GM15510 (cell line): ENCODE results near the gene C12orf42.

Experiments used
- POLR2A ChIP-seq: IDR thresholded peaks from 3 replicates; pipeline ENCODE4 v1.6.1; 2011; ENCODE audit warnings: borderline replicate concordance; ENCODE audit not compliant: insufficient read length; ENCODE audit errors: extremely low read depth

The C12orf42 gene

GRCh38 chr12:103495469-103496456 is at the start of gene C12orf42:
C12orf42 (minus strand) TSS chr12:103495968; CDS start chr12:103478426, 17,542 bp downstream.
- TF ChIP-seq POLR2A: no peak

- TF ChIP-seq POLR2A: no peak
These were observed 46.3 kb upstream of the C12orf42 start for GRCh38 chr12:103542078-103542477.

GRCh38 chr12:103540319-103540718 is 44.6 kb upstream of the C12orf42 start:
- TF ChIP-seq POLR2A: no peak

GRCh38 chr12:103538397-103538796 is 42.6 kb upstream of the C12orf42 start:
- no peak for TF ChIP-seq POLR2A

- TF ChIP-seq POLR2A: no peak
These were observed 34.7 kb upstream of the C12orf42 start for GRCh38 chr12:103530307-103531066.

GRCh38 chr12:103529306-103529705 is 33.5 kb upstream of the C12orf42 start:
- no peak for TF ChIP-seq POLR2A

GRCh38 chr12:103524238-103524875 is 28.6 kb upstream of the C12orf42 start:
- no peak for TF ChIP-seq POLR2A

GRCh38 chr12:103523771-103524170 is 28.0 kb upstream of the C12orf42 start:
- no peak for TF ChIP-seq POLR2A

- no peak for TF ChIP-seq POLR2A
These were observed 25.0 kb upstream of the C12orf42 start for GRCh38 chr12:103520686-103521215.

GRCh38 chr12:103519632-103520031 is 23.9 kb upstream of the C12orf42 start:
- TF ChIP-seq POLR2A: no peak

- no peak for TF ChIP-seq POLR2A
These were observed 23.1 kb upstream of the C12orf42 start for GRCh38 chr12:103518899-103519298.

GRCh38 chr12:103517161-103517560 is 21.4 kb upstream of the C12orf42 start:
- no peak for TF ChIP-seq POLR2A

GRCh38 chr12:103515341-103515740 is 19.6 kb upstream of the C12orf42 start:
- no peak for TF ChIP-seq POLR2A

GRCh38 chr12:103513875-103514274 is 18.1 kb upstream of the C12orf42 start:
- no peak for TF ChIP-seq POLR2A
